ES-I3 (cell line): ENCODE measurements around the gene QSER1.
"Not testable (repeated sequence)": the region's sequence is repeated elsewhere in the genome, so short reads cannot be mapped to it uniquely, and the experiment has no call there.

Source experiments
- H3K36me3 ChIP-seq: 2 replicates; pipeline ENCODE4 v1.6.1; 2013; ENCODE audit warnings: mild to moderate bottlenecking, low read length, control low read depth, moderate library complexity; ENCODE audit not compliant: insufficient read depth
- H3K4me1 ChIP-seq: 2 replicates; pipeline ENCODE4 v1.6.1; 2013; ENCODE audit warnings: mild to moderate bottlenecking, control low read depth, low read length; ENCODE audit not compliant: insufficient read depth
- H3K9ac ChIP-seq: 2 replicates; pipeline ENCODE4 v1.6.1; 2013; ENCODE audit warnings: low read depth, mild to moderate bottlenecking, low read length, moderate library complexity
- H3K9me3 ChIP-seq: 2 replicates; pipeline ENCODE4 v1.6.1; 2013; ENCODE audit warnings: mild to moderate bottlenecking, low read length, moderate library complexity; ENCODE audit not compliant: control insufficient read depth, insufficient read depth

Gene QSER1

DNA sequence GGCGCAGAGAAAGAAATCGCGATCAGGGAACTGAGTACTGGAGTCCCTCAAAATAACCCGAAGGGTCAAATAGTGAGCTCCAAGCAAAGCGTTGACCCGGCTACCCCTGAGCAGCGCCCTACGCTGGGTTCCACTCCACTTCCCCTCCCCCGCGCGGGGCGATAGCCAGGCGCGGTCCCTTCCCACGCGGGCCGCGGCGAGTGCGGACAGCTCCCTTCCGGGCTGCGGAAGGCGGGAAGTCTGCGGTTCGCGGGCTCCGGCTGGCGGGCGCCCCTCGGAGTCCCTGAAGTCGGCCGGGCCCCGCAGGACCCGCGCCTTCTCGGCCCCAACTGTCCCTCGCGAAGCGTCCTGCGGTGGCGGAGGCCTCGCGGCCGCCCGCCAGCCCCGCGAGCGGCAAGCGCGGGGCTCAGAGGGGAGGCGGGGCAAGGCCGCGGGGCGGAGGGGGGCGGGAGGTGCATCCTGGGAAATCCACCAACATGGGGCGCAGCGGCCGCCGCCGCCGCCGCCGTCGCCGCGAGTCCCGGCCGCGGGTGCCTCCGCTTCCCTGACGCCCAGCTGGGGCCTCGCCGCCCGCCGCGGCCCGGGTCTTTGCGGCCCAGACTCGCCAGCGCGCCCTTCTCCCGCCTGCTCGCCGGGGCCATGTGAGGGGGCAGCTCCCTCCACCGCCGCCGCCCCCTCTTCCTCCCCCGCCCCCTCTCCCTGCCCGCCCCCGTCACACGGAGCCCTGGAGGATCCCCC, at the start of gene QSER1:
QSER1 (plus strand) TSS at position 457 of the 738 bp plus-strand sequence. CDS start 315 bp downstream, outside the sequence.
- Histone ChIP-seq H3K9me3 (no peaks in the 10 kb centered on the region; the same call in 1 of the 2 replicates), H3K9ac (peak within 1 kb of the TSS; percentile 97), H3K4me1 (peaks cover 9% of the 10 kb centered on the region; the same call in 1 of the 2 replicates), H3K36me3 (no peaks in the 10 kb centered on the region)

DNA sequence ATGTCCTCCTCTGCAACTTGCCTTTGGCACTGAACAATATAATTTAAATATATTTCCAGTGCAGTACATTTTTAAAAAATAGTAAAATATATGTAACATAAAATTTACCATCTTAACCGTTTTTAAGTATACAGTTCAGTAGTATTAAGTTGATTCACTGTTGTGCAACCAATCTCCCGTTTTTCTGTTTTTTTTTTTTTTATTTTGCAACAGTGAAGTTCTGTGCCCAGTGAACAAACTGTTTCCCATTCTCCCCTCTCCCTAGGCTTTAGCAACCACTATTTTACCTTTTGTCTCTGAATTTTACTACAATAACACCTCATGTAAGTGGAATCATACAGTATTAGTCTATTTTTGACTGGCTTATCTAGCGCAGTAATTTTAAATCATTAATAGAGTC, 49.1 kb upstream of the QSER1 start:
- Histone ChIP-seq H3K9ac (no peak overlapping the region), H3K9me3 (no peaks in the 10 kb centered on the region), H3K36me3 (no peaks in the 10 kb centered on the region), H3K4me1 (no peaks in the 10 kb centered on the region; the same call in 1 of the 2 replicates)

GRCh38 chr11:32847511-32847910, 45.1 kb upstream of the QSER1 start:
- H3K4me1 ChIP-seq = no peaks in the 10 kb centered on the region
- H3K9ac ChIP-seq = no peak overlapping the region
- H3K9me3 ChIP-seq = no peaks in the 10 kb centered on the region

DNA sequence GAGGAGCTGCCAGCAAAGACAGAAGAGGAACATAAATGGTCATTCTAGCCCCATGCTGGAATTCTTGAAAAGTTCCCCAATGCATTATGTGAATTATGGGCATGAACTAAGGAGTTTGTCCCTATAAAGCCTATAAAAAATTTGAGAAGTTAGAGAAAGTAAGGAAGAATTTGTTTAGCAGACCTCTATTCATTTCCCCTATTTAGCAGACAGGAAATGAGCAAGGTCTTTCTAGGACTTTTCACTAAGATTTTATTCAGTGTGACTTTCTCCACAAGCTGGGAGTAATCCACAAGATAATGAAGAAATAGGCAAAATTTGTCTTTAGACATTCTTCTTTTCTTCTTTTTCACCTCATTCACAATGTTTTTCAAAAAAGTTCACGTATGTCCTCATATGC, 42.9 kb upstream of the QSER1 start:
- Histone ChIP-seq H3K9me3 (no peaks in the 10 kb centered on the region), H3K9ac (no peak overlapping the region), H3K4me1 (no peaks in the 10 kb centered on the region), H3K36me3 (no peaks in the 10 kb centered on the region)

More at GRCh38 chr11:32847511-32847910, 45.1 kb upstream of the QSER1 start:
- no peaks in the 10 kb centered on the region for H3K36me3 ChIP-seq

- Histone ChIP-seq H3K4me1 (no peaks in the 10 kb centered on the region), H3K9me3 (no peaks in the 10 kb centered on the region), H3K36me3 (no peaks in the 10 kb centered on the region), H3K9ac (no peak overlapping the region)
Observed at GRCh38 chr11:32851251-32851650, 41.4 kb upstream of the QSER1 start.

DNA sequence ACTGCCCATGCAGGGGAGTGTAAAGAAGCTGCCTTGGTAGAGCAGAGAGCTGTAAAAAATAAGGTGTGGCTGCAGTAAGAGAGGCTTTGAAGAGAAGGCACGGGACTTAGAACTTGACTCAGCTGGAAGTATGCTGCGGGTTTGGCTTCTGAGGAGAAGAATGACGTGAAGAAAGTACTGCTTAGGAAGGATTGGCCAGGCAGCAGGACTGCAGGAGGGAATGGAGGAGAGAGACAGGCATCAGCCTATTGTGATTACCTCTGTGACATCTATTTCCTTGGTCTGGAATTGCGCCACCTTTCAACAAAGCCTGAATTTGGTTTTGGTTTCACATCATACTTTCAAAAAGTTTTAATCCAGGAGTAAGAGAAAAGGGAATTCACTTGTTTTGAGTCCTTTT, 40.4 kb upstream of the QSER1 start:
- Histone ChIP-seq H3K9ac (no peak overlapping the region), H3K9me3 (no peaks in the 10 kb centered on the region), H3K36me3 (no peaks in the 10 kb centered on the region)

GRCh38 chr11:32855601-32856000, 37.0 kb upstream of the QSER1 start:
- Histone ChIP-seq H3K36me3 (no peaks in the 10 kb centered on the region), H3K9me3 (no peaks in the 10 kb centered on the region), H3K4me1 (no peaks in the 10 kb centered on the region), H3K9ac (no peak overlapping the region)

More for the DNA sequence above, 40.4 kb upstream of the QSER1 start:
- no peaks in the 10 kb centered on the region for H3K4me1 ChIP-seq

DNA sequence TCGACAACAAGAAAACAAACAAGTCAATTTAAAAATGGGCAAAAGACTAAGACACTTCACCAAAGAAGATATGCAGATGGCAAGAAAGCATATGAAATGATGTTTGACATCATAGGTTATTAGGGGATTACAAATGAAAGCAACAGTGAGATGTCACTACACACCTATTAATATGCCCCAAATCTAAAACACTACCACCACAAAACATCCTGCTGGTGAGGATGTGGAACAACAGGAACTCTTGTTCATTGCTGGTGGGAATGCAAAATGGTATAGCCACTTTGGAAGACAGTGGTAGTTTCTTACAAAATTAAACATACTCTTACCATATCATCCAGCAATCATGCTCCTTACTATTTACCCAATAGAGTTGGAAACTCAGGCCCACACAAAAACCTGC, 33.9 kb upstream of the QSER1 start:
- Histone ChIP-seq H3K36me3 (no peaks in the 10 kb centered on the region), H3K9ac (no peak overlapping the region), H3K9me3 (no peaks in the 10 kb centered on the region; the same call in 1 of the 2 replicates), H3K4me1 (no peaks in the 10 kb centered on the region)

GRCh38 chr11:32861850-32862577, 30.6 kb upstream of the QSER1 start:
- no peak overlapping the region for H3K9ac ChIP-seq
- H3K36me3 ChIP-seq = no peaks in the 10 kb centered on the region
- no peaks in the 10 kb centered on the region; the same call in 1 of the 2 replicates for H3K9me3 ChIP-seq
- H3K4me1 ChIP-seq = no peaks in the 10 kb centered on the region

DNA sequence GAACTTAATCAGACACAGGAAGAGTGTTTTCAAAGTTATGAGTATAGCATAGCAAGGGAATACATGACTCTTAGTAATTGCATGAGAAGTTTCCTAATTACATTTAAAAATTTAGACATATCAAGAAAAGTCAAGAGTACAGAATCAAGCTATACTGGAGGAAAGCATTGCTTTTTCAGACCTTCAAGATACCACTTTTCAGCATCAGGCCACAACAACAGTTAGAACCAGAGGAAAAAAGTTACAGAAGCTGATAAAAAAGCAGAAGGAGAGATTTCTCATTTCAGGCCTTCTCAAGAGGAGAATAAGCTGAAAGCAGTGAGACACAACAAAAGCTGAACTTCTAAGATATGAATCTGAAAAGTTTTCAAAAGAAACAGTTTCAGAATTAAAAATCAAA, 28.1 kb upstream of the QSER1 start:
- Histone ChIP-seq H3K36me3 (no peaks in the 10 kb centered on the region), H3K4me1 (no peaks in the 10 kb centered on the region), H3K9me3 (no peaks in the 10 kb centered on the region; the same call in 1 of the 2 replicates), H3K9ac (no peak overlapping the region)

GRCh38 chr11:32868752-32869151, 23.9 kb upstream of the QSER1 start:
- H3K36me3 ChIP-seq, H3K9me3 ChIP-seq, H3K4me1 ChIP-seq, H3K9ac ChIP-seq: not testable (repeated sequence)

DNA sequence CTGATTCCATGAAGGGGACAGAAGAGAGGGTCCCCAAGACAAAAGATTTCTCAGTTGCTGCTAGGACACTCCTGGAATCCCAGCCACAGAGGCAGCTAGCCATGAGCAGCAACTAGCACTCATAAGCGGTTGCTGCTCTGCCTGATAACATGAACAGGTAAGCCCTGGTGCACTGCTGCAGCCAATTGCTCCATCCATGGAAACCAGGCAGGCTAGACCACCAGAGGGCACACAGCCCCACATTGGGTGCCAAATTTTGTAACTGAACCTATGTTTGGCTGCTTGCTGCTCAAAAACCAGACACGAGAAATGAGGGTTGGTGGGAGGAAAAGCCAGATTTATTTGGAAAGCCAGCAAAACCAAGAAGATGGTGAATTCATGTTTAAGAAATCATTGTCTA, 21.9 kb upstream of the QSER1 start:
- H3K4me1 ChIP-seq = no peaks in the 10 kb centered on the region
- H3K36me3 ChIP-seq = no peaks in the 10 kb centered on the region
- no peaks in the 10 kb centered on the region for H3K9me3 ChIP-seq
- H3K9ac ChIP-seq = no peak overlapping the region

DNA sequence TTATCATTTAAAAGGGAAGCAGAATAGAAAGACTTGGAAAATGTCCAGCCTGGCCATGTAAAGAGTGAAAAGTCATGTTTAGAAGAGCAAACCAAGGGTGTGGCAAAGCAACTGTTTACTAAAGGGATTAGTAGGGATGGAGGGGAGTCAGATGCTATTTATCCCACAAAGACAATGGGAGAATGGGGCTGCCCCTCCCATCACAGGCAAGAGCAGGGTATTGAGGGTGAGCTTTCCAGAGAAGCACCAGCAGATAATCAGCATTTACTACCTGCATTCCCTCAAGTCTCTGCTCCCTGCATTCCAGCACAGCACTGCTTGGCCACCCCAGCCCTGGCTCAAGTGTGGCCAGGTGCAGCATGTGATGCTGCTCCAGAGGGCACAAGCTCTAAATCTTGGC, 18.5 kb upstream of the QSER1 start:
- Histone ChIP-seq H3K9me3 (no peaks in the 10 kb centered on the region), H3K9ac (no peak overlapping the region), H3K36me3 (no peaks in the 10 kb centered on the region), H3K4me1 (no peaks in the 10 kb centered on the region)

DNA sequence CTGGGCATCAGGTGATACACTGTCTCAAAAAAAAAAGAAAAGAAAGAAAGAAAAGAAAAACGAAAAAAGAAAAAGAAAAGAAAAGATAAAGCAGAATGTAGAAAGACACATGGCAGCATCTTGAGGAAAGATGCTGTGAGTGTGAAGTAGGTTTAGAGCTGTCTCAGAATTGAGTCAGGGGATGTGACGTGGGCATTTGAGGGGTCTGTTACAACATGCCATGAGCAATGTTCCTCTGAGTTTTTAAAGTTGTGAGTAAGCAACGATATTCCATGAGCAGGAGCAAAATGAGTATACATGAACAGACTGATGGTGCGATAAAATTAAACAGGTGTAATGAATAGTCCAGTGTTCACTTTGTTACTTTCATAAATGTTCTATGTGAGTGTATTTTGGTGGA, 11.3 kb upstream of the QSER1 start:
- Histone ChIP-seq H3K4me1 (no peaks in the 10 kb centered on the region), H3K9me3 (no peaks in the 10 kb centered on the region), H3K36me3 (no peaks in the 10 kb centered on the region), H3K9ac (no peak overlapping the region)

DNA sequence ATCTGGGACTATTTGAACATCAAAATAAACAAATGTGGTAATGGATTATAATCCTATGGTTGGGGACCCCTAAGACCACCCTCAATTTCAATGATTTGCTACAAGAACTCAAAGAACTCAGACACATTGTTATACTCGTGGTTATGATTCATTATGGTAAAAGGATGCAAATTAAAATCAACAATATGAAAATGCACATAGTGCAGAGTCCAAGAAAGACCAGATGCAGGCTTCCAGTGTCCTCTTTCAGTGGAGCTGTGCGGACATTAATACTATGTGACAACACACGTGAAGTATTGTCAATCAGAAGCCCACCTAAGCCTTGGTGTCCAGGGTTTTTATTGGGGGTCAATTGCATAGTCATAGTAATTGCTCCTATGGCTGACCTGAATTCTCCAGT, 9.2 kb upstream of the QSER1 start:
- no peaks in the 10 kb centered on the region for H3K9me3 ChIP-seq
- no peaks in the 10 kb centered on the region for H3K36me3 ChIP-seq
- no peaks in the 10 kb centered on the region for H3K4me1 ChIP-seq
- no peak overlapping the region; the same call in 1 of the 2 replicates for H3K9ac ChIP-seq
